Liver (tissue), 3 donors: ENCODE data around the gene ACP4.

Experiments
- TAF1 ChIP-seq: conservative IDR thresholded peaks from 2 replicates; pipeline ENCODE4 v1.6.1; 2016; ENCODE audit warnings: antibody characterized with exemption, mild to moderate bottlenecking
- TF ChIP-seq, protein P1 (sequence below): fragments of 150-350 bp; IDR thresholded peaks from 2 replicates; pipeline ENCODE4 v1.5.1; 2017; ENCODE audit warnings: improper control_type of control experiment, low read depth, low read length; ENCODE audit not compliant: missing input control
- TF ChIP-seq, protein P2 (sequence below): IDR thresholded peaks from 2 replicates; pipeline ENCODE4 v1.6.1; 2016; ENCODE audit warnings: antibody characterized with exemption
- TF ChIP-seq, protein P3 (sequence below): IDR thresholded peaks from 2 replicates; pipeline ENCODE4 v1.6.1; 2016; ENCODE audit warnings: antibody characterized with exemption
- TF ChIP-seq, protein P4 (sequence below): IDR thresholded peaks from 2 replicates; pipeline ENCODE4 v1.6.1; 2016; ENCODE audit warnings: antibody characterized with exemption, mild to moderate bottlenecking
- donor health status: healthy.
- donor health status: healthy.

DNA sequence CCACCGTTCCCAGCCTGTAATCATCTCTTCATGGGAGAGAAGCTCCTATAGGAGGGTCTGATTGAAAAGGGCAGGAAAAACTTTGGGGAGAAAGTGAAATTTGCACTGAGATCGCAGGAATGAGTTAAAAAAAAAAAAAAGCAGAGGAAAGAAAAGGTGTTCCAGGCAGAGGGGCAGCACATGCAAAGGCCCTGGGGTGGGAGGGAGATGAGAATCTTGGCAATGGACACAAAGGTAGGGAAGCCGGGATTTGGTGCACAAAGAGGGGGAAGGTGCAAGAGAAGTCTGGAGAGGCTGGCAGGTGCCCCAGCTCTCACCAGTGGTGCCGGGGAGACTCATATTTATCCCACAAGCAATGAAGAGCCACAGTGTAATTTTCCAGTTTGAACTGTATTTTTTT, 36.3 kb upstream of the ACP4 start:
- TF ChIP-seq, protein P1, sequence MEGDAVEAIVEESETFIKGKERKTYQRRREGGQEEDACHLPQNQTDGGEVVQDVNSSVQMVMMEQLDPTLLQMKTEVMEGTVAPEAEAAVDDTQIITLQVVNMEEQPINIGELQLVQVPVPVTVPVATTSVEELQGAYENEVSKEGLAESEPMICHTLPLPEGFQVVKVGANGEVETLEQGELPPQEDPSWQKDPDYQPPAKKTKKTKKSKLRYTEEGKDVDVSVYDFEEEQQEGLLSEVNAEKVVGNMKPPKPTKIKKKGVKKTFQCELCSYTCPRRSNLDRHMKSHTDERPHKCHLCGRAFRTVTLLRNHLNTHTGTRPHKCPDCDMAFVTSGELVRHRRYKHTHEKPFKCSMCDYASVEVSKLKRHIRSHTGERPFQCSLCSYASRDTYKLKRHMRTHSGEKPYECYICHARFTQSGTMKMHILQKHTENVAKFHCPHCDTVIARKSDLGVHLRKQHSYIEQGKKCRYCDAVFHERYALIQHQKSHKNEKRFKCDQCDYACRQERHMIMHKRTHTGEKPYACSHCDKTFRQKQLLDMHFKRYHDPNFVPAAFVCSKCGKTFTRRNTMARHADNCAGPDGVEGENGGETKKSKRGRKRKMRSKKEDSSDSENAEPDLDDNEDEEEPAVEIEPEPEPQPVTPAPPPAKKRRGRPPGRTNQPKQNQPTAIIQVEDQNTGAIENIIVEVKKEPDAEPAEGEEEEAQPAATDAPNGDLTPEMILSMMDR: no peak
- TF ChIP-seq, protein P2, sequence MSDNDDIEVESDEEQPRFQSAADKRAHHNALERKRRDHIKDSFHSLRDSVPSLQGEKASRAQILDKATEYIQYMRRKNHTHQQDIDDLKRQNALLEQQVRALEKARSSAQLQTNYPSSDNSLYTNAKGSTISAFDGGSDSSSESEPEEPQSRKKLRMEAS: no peak
- TF ChIP-seq TAF1: no peak
- TF ChIP-seq, protein P3, sequence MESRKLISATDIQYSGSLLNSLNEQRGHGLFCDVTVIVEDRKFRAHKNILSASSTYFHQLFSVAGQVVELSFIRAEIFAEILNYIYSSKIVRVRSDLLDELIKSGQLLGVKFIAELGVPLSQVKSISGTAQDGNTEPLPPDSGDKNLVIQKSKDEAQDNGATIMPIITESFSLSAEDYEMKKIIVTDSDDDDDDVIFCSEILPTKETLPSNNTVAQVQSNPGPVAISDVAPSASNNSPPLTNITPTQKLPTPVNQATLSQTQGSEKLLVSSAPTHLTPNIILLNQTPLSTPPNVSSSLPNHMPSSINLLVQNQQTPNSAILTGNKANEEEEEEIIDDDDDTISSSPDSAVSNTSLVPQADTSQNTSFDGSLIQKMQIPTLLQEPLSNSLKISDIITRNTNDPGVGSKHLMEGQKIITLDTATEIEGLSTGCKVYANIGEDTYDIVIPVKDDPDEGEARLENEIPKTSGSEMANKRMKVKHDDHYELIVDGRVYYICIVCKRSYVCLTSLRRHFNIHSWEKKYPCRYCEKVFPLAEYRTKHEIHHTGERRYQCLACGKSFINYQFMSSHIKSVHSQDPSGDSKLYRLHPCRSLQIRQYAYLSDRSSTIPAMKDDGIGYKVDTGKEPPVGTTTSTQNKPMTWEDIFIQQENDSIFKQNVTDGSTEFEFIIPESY: no peak
- TF ChIP-seq, protein P4, sequence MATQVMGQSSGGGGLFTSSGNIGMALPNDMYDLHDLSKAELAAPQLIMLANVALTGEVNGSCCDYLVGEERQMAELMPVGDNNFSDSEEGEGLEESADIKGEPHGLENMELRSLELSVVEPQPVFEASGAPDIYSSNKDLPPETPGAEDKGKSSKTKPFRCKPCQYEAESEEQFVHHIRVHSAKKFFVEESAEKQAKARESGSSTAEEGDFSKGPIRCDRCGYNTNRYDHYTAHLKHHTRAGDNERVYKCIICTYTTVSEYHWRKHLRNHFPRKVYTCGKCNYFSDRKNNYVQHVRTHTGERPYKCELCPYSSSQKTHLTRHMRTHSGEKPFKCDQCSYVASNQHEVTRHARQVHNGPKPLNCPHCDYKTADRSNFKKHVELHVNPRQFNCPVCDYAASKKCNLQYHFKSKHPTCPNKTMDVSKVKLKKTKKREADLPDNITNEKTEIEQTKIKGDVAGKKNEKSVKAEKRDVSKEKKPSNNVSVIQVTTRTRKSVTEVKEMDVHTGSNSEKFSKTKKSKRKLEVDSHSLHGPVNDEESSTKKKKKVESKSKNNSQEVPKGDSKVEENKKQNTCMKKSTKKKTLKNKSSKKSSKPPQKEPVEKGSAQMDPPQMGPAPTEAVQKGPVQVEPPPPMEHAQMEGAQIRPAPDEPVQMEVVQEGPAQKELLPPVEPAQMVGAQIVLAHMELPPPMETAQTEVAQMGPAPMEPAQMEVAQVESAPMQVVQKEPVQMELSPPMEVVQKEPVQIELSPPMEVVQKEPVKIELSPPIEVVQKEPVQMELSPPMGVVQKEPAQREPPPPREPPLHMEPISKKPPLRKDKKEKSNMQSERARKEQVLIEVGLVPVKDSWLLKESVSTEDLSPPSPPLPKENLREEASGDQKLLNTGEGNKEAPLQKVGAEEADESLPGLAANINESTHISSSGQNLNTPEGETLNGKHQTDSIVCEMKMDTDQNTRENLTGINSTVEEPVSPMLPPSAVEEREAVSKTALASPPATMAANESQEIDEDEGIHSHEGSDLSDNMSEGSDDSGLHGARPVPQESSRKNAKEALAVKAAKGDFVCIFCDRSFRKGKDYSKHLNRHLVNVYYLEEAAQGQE: no peak
